Measurements from ENCODE around the gene NANOS2.
"Not testable (repeated sequence)": the region's sequence is repeated elsewhere in the genome, so short reads cannot be mapped to it uniquely, and the experiment has no call there.

Gene NANOS2

DNA sequence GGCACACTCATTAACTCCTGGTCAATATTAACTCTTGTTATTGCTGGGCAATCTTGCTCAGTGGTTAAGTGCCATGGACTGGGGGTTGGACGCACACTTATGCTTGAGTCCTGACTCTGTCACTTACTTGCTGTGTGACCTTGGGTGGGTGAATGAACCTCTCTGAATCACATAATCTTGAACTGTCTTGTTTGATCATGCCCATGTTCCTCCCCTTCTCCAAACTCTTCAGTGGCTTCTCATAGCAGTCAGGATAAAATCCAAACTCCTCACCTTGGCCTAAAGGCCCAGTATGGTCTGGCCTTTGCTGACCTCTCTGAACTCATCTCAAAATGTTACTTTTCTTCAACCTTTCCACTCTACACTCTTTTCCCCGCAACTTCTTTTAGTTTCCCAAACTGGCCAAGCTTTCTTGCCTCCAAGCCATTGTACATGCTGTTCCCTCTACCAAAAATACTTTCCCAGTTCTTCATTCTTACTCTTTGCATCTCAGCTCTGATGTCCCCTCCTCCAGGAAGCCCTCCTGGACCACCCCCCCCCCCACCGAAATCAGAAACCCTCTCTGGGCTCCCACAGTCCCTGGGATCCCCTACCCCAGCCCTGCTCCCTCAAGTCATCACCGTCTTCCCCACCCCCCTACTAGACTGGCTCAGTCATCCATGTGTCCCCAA lies 14.5 kb downstream of the NANOS2 start:
- Histone ChIP-seq H3K4me3 (no peak overlapping the region), H4K20me1 (peaks cover 37% of the 10 kb centered on the region), H3K27ac (no peak overlapping the region), H3K27me3 (no peaks in the 10 kb centered on the region), H3K36me3 (peaks cover 52% of the 10 kb centered on the region), H3K4me2 (peak overlapping the region; percentile 89), H3K4me1 (peaks cover 20% of the 10 kb centered on the region), H3K9me3 (no peaks in the 10 kb centered on the region), H3K9ac (no peak overlapping the region)
- no peak for TF ChIP-seq Cebpa-rat (IDR thresholded peaks at IDR 0.05)

DNA sequence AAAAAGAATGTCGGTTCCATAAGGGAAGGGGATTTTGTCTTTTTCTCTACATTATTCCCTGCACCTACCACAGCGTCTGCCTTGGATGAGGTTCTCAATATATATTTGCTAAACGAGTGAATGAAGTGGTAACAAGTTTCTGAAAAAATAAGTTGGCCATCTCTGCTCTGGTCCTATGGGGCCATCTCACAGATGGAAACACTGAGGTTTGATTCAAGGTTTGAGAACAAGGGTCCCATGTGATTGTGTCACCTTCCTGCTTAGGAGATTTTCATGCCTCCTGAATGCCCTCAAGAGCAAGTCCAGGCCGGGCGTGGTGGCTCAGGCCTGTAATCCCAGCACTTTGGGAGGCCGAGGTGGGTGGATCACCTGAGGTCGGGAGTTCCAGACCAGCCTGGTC lies 15.3 kb downstream of the NANOS2 start:
- H3K27ac ChIP-seq, result no peak overlapping the region
- no peaks in the 10 kb centered on the region for H3K9me3 ChIP-seq
- TF ChIP-seq Cebpa-rat (IDR thresholded peaks at IDR 0.05), result no peak
- peaks cover 42% of the 10 kb centered on the region for H4K20me1 ChIP-seq
- no peak overlapping the region for H3K4me2 ChIP-seq
- H3K27me3 ChIP-seq, result no peaks in the 10 kb centered on the region
- peaks cover 20% of the 10 kb centered on the region for H3K4me1 ChIP-seq
- no peak overlapping the region for H3K9ac ChIP-seq
- peaks cover 56% of the 10 kb centered on the region for H3K36me3 ChIP-seq
- H3K4me3 ChIP-seq, result no peak overlapping the region

GRCh38 chr19:45897261-45897812 lies 17.2 kb downstream of the NANOS2 start:
- H3K27ac ChIP-seq, result no peak overlapping the region
- H3K36me3 ChIP-seq, result peaks cover 60% of the 10 kb centered on the region
- H3K4me1 ChIP-seq, result peaks cover 13% of the 10 kb centered on the region
- H3K9ac ChIP-seq, result no peak overlapping the region
- no peaks in the 10 kb centered on the region for H3K27me3 ChIP-seq
- no peak for TF ChIP-seq Cebpa-rat (IDR thresholded peaks at IDR 0.05)
- peaks cover 49% of the 10 kb centered on the region for H4K20me1 ChIP-seq
- no peaks in the 10 kb centered on the region for H3K9me3 ChIP-seq
- no peak overlapping the region for H3K4me2 ChIP-seq
- H3K4me3 ChIP-seq, result no peak overlapping the region

DNA sequence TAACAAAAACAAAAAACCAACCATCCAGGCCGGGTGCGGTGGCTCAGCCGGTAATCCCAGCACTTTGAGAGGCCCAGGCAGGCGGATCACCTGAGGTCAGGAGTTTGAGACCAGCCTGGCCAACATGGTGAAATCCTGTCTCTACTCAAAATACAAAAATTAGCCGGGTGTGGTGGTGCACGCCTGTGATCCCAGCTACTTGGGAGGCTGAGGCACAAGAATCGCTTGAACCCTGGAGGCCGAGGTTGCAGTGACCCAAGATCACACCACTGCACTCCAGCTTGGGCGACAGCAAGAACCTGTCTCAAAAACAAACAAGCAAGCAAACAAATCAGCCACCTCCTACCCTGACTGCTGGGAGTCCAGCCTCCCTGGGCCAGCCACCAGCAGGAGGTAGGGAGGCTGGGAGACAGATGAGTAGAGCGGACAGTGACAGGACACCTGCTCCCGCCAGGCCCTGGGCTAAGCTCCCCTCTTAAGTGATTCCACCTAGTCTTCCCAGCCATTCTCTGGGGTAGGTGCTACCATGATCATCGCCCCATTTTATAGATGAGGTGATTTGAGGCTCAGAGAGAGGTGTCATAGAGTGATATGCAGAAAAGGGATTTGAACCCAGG lies 18.5 kb downstream of the NANOS2 start:
- H3K27me3 ChIP-seq, H3K4me1 ChIP-seq, H3K9ac ChIP-seq, H3K9me3 ChIP-seq, H3K27ac ChIP-seq, H3K4me3 ChIP-seq, H3K4me2 ChIP-seq: not testable (repeated sequence)
- Histone ChIP-seq H3K36me3 (peaks cover 72% of the 10 kb centered on the region), H4K20me1 (peaks cover 46% of the 10 kb centered on the region)

DNA sequence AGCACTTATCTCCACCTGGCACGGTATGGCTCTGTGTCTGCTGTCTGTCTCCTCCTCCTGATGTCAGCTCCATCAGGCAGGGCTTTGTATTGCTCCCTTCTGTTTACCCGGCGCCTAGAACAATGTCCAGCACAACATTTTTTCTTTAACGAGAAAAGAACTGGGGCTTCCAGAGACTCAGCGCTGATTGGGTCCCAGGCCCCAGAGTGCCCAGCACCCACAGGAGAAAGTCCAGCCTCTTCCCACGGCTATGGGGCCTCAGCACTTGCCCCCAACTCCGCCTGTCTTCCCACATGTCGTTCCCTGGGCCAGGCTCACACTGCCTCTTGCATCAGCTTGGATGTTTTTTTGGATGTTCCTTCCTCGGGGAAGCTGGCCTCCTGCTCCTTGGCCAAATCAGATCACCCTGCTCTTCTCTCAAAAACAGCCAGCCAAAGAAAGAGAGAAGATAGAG lies 19.0 kb downstream of the NANOS2 start:
- no peak overlapping the region for H3K27ac ChIP-seq

GRCh38 chr19:45890877-45891276 lies 23.7 kb downstream of the NANOS2 start:
- peaks cover 7% of the 10 kb centered on the region for H3K4me1 ChIP-seq
- H4K20me1 ChIP-seq, result peaks cover 22% of the 10 kb centered on the region; the same call in 1 of the 2 replicates
- no peak for TF ChIP-seq Cebpa-rat (IDR thresholded peaks at IDR 0.05)
- no peak overlapping the region for H3K27ac ChIP-seq
- no peaks in the 10 kb centered on the region for H3K9me3 ChIP-seq
- no peaks in the 10 kb centered on the region for H3K27me3 ChIP-seq
- no peak overlapping the region for H3K4me2 ChIP-seq
- no peak overlapping the region for H3K9ac ChIP-seq
- H3K4me3 ChIP-seq, result no peak overlapping the region
- H3K36me3 ChIP-seq, result peaks cover 44% of the 10 kb centered on the region

More for the DNA sequence above, 19.0 kb downstream of the NANOS2 start:
- H4K20me1 ChIP-seq, result peaks cover 41% of the 10 kb centered on the region
- H3K4me2 ChIP-seq, result no peak overlapping the region
- no peaks in the 10 kb centered on the region for H3K27me3 ChIP-seq
- H3K9ac ChIP-seq, result no peak overlapping the region
- H3K4me3 ChIP-seq, result no peak overlapping the region
- H3K4me1 ChIP-seq, result peaks cover 3% of the 10 kb centered on the region
- H3K36me3 ChIP-seq, result peaks cover 73% of the 10 kb centered on the region
- no peak for TF ChIP-seq Cebpa-rat (IDR thresholded peaks at IDR 0.05)
- H3K9me3 ChIP-seq, result no peaks in the 10 kb centered on the region

DNA sequence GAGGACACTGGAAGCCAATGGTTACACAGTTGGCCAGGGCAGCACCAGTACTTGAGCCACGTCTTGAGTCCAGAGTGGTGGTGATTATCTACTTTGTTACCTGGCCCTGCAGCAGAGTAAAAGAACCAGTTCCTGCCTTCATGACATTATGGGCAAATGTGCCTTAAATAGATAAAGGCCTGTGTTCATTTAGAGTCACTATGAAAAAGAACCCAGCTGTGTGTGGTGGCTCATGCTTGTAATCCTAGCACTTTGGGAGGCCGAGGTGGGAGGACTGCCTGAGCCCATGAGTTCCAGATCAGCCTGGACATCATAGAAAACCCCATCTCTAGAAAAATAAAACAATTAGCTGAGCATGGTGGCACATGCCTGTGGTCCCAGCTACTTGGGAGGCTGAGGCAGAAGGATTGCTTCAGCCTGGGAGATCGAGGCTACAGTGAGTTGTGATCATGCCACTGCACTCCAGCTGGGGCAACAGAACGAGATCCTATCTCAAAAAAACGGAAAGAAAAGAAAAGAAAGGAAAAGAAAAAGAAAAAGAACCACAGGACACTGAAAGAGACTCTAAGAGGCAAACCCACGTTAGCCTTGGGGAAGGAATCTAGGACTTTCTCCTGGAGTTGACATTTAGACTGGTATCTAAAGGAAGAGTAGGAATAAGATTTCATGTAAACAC lies 25.2 kb downstream of the NANOS2 start:
- peaks cover 40% of the 10 kb centered on the region for H3K36me3 ChIP-seq
- H3K27me3 ChIP-seq, result no peaks in the 10 kb centered on the region
- no peak overlapping the region for H3K9ac ChIP-seq
- TF ChIP-seq Cebpa-rat (IDR thresholded peaks at IDR 0.05), result no peak
- peaks cover 19% of the 10 kb centered on the region for H3K4me1 ChIP-seq
- H3K9me3 ChIP-seq, result no peaks in the 10 kb centered on the region
- peaks cover 23% of the 10 kb centered on the region for H4K20me1 ChIP-seq
- H3K4me2 ChIP-seq, result no peak overlapping the region
- no peak overlapping the region for H3K27ac ChIP-seq
- H3K4me3 ChIP-seq, result no peak overlapping the region

DNA sequence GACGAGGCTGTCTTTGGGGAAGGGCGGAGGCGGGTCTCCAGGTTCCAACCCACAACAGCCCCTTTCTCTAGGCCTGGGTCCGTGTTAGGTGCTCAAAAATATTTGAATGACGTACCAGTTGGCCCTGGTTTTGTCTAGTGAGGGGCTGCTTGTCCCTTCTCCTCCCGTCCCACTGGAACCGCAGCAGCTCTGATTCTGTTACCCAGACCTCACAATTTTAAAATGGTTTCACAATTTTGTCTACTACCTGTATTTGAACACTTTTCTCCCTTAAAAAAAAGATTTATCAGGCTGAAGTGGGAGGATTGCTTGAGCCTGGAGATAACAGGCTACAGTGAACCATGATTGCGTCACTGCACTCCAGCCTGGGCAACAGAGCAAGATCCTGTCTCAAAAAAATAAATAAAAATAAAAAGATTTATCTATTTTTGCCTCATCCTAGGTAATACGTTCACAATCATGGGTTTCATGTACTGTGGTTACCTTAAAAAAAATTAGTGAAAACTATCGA lies 27.3 kb downstream of the NANOS2 start:
- 0 out of 2 replicates have a peak, but pooled peaks have one; percentile 39 for TF ChIP-seq Cebpa-rat (IDR thresholded peaks at IDR 0.05)
- no peaks in the 10 kb centered on the region for H3K27me3 ChIP-seq
- peaks cover 38% of the 10 kb centered on the region for H3K4me1 ChIP-seq
- peak overlapping the region; percentile 89 for H3K9ac ChIP-seq
- no peaks in the 10 kb centered on the region for H3K9me3 ChIP-seq
- peaks cover 42% of the 10 kb centered on the region for H3K36me3 ChIP-seq
- H4K20me1 ChIP-seq, result peaks cover 35% of the 10 kb centered on the region
- peak overlapping the region; percentile 89 for H3K4me3 ChIP-seq
- H3K27ac ChIP-seq, result peak overlapping the region; percentile 87
- peak overlapping the region; percentile 98 for H3K4me2 ChIP-seq

DNA sequence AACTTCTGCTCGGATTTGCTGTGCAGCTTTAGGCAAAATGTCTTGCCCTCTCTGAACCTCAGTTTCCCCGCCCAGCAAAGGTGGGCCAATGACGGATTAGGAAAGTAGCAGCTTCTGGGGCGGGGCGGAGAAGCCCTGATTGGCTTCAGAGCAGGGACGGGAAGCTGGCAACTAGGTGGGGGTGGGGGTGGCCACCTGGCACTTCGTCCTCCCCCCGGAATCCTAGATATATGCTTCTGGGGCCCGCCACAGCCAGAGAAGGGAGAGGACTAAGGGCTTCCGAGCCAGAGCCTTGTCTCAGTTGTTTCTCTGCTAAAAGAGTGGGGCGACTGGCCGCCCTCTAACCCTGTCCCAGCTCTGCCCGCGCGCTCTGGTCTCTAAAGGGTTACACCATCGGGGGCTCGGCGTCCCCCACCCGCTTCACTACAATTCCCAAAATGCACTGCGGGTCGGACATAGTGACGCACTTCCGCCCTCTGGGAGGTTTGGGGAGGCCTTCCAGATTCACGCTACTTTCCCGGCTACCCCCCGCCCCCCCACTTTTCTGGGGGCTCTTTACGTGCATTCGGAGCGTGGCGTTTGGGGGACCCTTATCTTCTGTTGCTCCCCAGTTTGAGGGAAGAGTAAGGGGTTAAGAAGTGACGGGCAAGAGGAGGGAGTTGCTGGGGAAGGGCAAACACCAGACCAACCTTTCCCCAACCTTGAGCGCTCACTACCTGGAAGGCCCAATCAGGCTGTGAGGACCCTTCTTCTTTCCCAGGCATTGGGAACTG lies 28.0 kb downstream of the NANOS2 start:
- Histone ChIP-seq H3K36me3 (peaks cover 35% of the 10 kb centered on the region), H3K27ac (peak overlapping the region; percentile 87), H3K4me3 (peak overlapping the region; percentile 89), H3K9me3 (no peaks in the 10 kb centered on the region), H3K27me3 (no peaks in the 10 kb centered on the region), H4K20me1 (peaks cover 41% of the 10 kb centered on the region), H3K4me1 (peaks cover 44% of the 10 kb centered on the region), H3K4me2 (peak overlapping the region; percentile 98), H3K9ac (peak overlapping the region; percentile 89)
- no peak for TF ChIP-seq Cebpa-rat (IDR thresholded peaks at IDR 0.05)
